Mesendoderm (in vitro differentiated cells): ENCODE results near the gene SHC3. TPM values are rescaled to one million over a fixed set of nuclear protein-coding genes. Genes with fewer than 3 reads are reported as not detected.

ENCODE experiments used
- DNase-seq: peaks from one replicate; pipeline ENCODE4 v3.0.0; 2013
- H2AK5ac ChIP-seq: 2 replicates; pipeline ENCODE4 v1.6.1; 2013; ENCODE audit warnings: low read length, inconsistent platforms
- H2BK120ac ChIP-seq: 2 replicates; pipeline ENCODE4 v1.6.1; 2013; ENCODE audit warnings: low read depth, mild to moderate bottlenecking, low read length, moderate library complexity, mixed read lengths
- H2BK15ac ChIP-seq: replicated peaks from 2 replicates; pipeline ENCODE4 v1.6.1; 2013; ENCODE audit warnings: low read depth, mild to moderate bottlenecking, moderate library complexity
- H2BK5ac ChIP-seq: 2 replicates; pipeline ENCODE4 v1.6.1; 2013; ENCODE audit warnings: low read length, inconsistent platforms
- H3K18ac ChIP-seq: 2 replicates; pipeline ENCODE4 v1.6.1; 2013; ENCODE audit warnings: mild to moderate bottlenecking, low read length, mixed read lengths
- H3K23ac ChIP-seq: one replicate; pipeline ENCODE4 v1.6.1; 2013; ENCODE audit warnings: low read length
- H3K27ac ChIP-seq: 2 replicates; pipeline ENCODE4 v1.5.1; 2013; ENCODE audit warnings: low read depth, mild to moderate bottlenecking, inconsistent platforms, low read length, moderate library complexity
- H3K27me3 ChIP-seq: 2 replicates; pipeline ENCODE4 v1.6.1; 2013; ENCODE audit warnings: low read length, control low read depth, mild to moderate bottlenecking, inconsistent platforms; ENCODE audit not compliant: insufficient read depth, poor library complexity
- H3K36me3 ChIP-seq: 2 replicates; pipeline ENCODE4 v1.6.1; 2013; ENCODE audit warnings: low read length, inconsistent platforms; ENCODE audit not compliant: control insufficient read depth, insufficient read depth
- H3K4ac ChIP-seq: one replicate; pipeline ENCODE4 v1.6.1; 2013; ENCODE audit warnings: low read depth, mild to moderate bottlenecking, low read length, moderate library complexity
- H3K4me1 ChIP-seq: 2 replicates; pipeline ENCODE4 v1.6.1; 2013; ENCODE audit warnings: low read depth, low read length, inconsistent platforms; ENCODE audit not compliant: control insufficient read depth
- H3K4me2 ChIP-seq: 2 replicates; pipeline ENCODE4 v1.6.1; 2013; ENCODE audit warnings: low read length
- H3K4me3 ChIP-seq: 2 replicates; pipeline ENCODE4 v1.5.1; 2013; ENCODE audit warnings: mild to moderate bottlenecking, low read length
- H3K56ac ChIP-seq: one replicate; pipeline ENCODE4 v1.6.1; 2013; ENCODE audit warnings: low read length
- H3K79me1 ChIP-seq: 2 replicates; pipeline ENCODE4 v1.6.1; 2013; ENCODE audit warnings: low read length, inconsistent platforms
- H3K79me2 ChIP-seq: 2 replicates; pipeline ENCODE4 v1.6.1; 2013; ENCODE audit warnings: mild to moderate bottlenecking, low read length; ENCODE audit not compliant: control insufficient read depth, insufficient read depth
- H3K9ac ChIP-seq: 2 replicates; pipeline ENCODE4 v1.6.1; 2013; ENCODE audit warnings: low read length, inconsistent platforms
- H4K5ac ChIP-seq: one replicate; pipeline ENCODE4 v1.6.1; 2013; ENCODE audit warnings: low read length
- H4K8ac ChIP-seq: one replicate; pipeline ENCODE4 v1.6.1; 2013; ENCODE audit warnings: low read depth, mild to moderate bottlenecking, control low read depth, low read length, moderate library complexity
- WGBS: extraction: QIAGEN DNeasy Blood & Tissue Kit; methylation state at CpG from one replicate; pipeline ENCODE4 v1.1.7; 2013; ENCODE audit warnings: low lambda C conversion rate, missing lambda C conversion rate; ENCODE audit not compliant: insufficient coverage; ENCODE audit errors: extremely low coverage; 5-methylcytosine and 5-hydroxymethylcytosine counted together
- polyA plus RNA-seq, 2 experiments: library from polyadenylated mRNA; stranded (reverse); fragments of 200-250 nt; gene quantifications; one replicate each; pipeline ENCODE4 v1.2.3, GENCODE V29; 2013

The SHC3 gene, protein sequence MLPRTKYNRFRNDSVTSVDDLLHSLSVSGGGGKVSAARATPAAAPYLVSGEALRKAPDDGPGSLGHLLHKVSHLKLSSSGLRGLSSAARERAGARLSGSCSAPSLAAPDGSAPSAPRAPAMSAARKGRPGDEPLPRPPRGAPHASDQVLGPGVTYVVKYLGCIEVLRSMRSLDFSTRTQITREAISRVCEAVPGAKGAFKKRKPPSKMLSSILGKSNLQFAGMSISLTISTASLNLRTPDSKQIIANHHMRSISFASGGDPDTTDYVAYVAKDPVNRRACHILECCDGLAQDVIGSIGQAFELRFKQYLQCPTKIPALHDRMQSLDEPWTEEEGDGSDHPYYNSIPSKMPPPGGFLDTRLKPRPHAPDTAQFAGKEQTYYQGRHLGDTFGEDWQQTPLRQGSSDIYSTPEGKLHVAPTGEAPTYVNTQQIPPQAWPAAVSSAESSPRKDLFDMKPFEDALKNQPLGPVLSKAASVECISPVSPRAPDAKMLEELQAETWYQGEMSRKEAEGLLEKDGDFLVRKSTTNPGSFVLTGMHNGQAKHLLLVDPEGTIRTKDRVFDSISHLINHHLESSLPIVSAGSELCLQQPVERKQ
- 1.7 TPM for polyA plus RNA-seq (2013, experiment 1 of 2)
- 1.9 TPM for polyA plus RNA-seq (2013, experiment 2 of 2)

- peak within 1 kb of the TSS; percentile 96 for H3K4me2 ChIP-seq
- no peak within 1 kb of the TSS for H3K23ac ChIP-seq
- no peaks in the 10 kb centered on the region for H3K27me3 ChIP-seq
- peaks cover 4% of the 10 kb centered on the region for H3K4me1 ChIP-seq
- H3K79me1 ChIP-seq, result peaks cover 2% of the 10 kb centered on the region
- peak within 1 kb of the TSS; percentile 76 for H3K9ac ChIP-seq
- H2BK120ac ChIP-seq, result no peak within 1 kb of the TSS
- no peaks in the 10 kb centered on the region for H3K36me3 ChIP-seq
- peak within 1 kb of the TSS; percentile 83 for H3K4ac ChIP-seq
- no peak within 1 kb of the TSS for H2BK15ac ChIP-seq
- WGBS, result no CpG with 5 or more reads among the region's 96 CpGs
- H3K56ac ChIP-seq, result peak within 1 kb of the TSS; percentile 88
- H2AK5ac ChIP-seq, result no peak within 1 kb of the TSS
- H4K5ac ChIP-seq, result peak within 1 kb of the TSS; percentile 29
- DNase-seq, result peak; percentile 77
- no peak within 1 kb of the TSS for H4K8ac ChIP-seq
- H3K18ac ChIP-seq, result peak within 1 kb of the TSS; percentile 19
- H2BK5ac ChIP-seq, result no peak within 1 kb of the TSS
- H3K79me2 ChIP-seq, result peaks cover 2% of the 10 kb centered on the region
- peak within 1 kb of the TSS; percentile 41 for H3K4me3 ChIP-seq
- H3K27ac ChIP-seq, result peak within 1 kb of the TSS; percentile 79
Measured at GRCh38 chr9:89177944-89178829, at the start of gene SHC3. Gene SHC3, minus strand, starts transcription at chr9:89178818. Its CDS starts 358 bp downstream, at chr9:89178460.

DNA sequence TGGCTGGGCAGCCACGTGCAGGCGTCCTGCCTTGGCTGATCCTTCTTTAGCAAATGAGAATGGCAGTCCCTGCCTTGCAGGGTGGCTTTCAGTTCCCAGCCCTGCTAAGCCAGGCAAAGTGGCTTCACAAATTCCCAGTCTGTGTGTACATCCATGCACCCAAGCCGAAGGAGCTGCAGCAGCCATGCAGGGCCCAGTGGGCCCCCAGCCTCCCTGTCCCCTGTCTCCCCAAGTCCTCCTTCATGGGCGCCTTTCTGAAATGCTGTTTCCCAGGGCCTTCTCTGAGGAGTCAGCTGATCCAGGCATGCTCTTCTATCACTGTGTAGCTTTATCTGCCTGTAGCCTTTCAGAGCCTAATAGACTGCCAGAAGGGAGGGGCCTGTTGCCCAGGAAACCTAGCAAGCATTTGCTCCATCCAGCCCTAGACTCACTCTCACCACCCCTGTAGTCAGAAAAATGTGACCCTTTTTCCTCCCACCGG, 47.4 kb upstream of the SHC3 start:
- H4K5ac ChIP-seq, result no peak overlapping the region
- no peak overlapping the region for H3K23ac ChIP-seq
- no peak overlapping the region for H4K8ac ChIP-seq
- H2AK5ac ChIP-seq, result no peak overlapping the region
- H3K27me3 ChIP-seq, result no peaks in the 10 kb centered on the region
- H3K18ac ChIP-seq, result no peak overlapping the region
- H3K4me1 ChIP-seq, result peaks cover 1% of the 10 kb centered on the region
- H3K4ac ChIP-seq, result no peak overlapping the region
- no peaks in the 10 kb centered on the region for H3K79me2 ChIP-seq
- no peak overlapping the region for H3K4me2 ChIP-seq
- H3K9ac ChIP-seq, result peak overlapping the region; percentile 24
- peak overlapping the region; percentile 17 for H3K56ac ChIP-seq
- H2BK15ac ChIP-seq, result no peak overlapping the region
- WGBS, result no CpG with 5 or more reads among the region's 5 CpGs
- DNase-seq, result peak; percentile 95
- no peak overlapping the region for H2BK120ac ChIP-seq
- no peaks in the 10 kb centered on the region for H3K79me1 ChIP-seq
- no peak overlapping the region for H3K4me3 ChIP-seq
- H2BK5ac ChIP-seq, result no peak overlapping the region
- peak overlapping the region; percentile 20 for H3K27ac ChIP-seq
- no peaks in the 10 kb centered on the region for H3K36me3 ChIP-seq

- Histone ChIP-seq H3K79me2 (no peaks in the 10 kb centered on the region), H2AK5ac (no peak overlapping the region), H4K8ac (no peak overlapping the region), H4K5ac (no peak overlapping the region), H3K9ac (no peak overlapping the region), H2BK15ac (no peak overlapping the region), H3K4ac (no peak overlapping the region), H3K23ac (no peak overlapping the region), H3K4me3 (no peak overlapping the region), H3K79me1 (no peaks in the 10 kb centered on the region), H3K18ac (no peak overlapping the region), H3K27ac (peak overlapping the region; percentile 20), H3K56ac (no peak overlapping the region), H3K4me2 (no peak overlapping the region), H3K4me1 (peaks cover 1% of the 10 kb centered on the region), H3K27me3 (no peaks in the 10 kb centered on the region), H2BK120ac (no peak overlapping the region), H3K36me3 (no peaks in the 10 kb centered on the region), H2BK5ac (no peak overlapping the region)
- DNase-seq, result no peak
- no CpG with 5 or more reads among the region's 5 CpGs for WGBS
Measured at GRCh38 chr9:89225587-89225986, 47.0 kb upstream of the SHC3 start.

DNA sequence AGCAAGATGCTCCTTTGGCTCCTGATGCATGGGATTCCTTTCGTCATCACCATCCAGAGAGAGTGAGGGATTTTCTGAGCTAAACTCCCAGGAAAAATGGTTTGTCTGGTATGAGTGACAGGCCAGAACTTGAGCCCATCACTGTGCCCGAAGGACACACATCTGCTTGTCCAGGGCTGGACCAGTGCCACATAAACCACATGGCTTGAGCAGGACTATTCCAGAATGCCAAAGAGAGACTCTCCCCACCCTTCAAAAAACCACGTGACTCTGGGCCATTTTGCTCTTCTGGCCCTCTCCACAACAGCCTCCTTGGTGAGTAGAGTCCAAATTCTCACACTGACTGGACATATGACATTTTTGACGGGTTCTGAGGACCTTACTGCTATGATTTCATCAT, 46.4 kb upstream of the SHC3 start:
- H3K56ac ChIP-seq, result no peak overlapping the region
- no peaks in the 10 kb centered on the region for H3K27me3 ChIP-seq
- H3K18ac ChIP-seq, result no peak overlapping the region
- H4K5ac ChIP-seq, result no peak overlapping the region
- no peak overlapping the region for H2AK5ac ChIP-seq
- H2BK15ac ChIP-seq, result no peak overlapping the region
- no peaks in the 10 kb centered on the region for H3K79me1 ChIP-seq
- no peak overlapping the region for H4K8ac ChIP-seq
- no peak overlapping the region for H2BK120ac ChIP-seq
- peaks cover 1% of the 10 kb centered on the region for H3K4me1 ChIP-seq
- no peak overlapping the region for H3K4me2 ChIP-seq
- WGBS, result no CpG with 5 or more reads among the region's 4 CpGs
- H3K79me2 ChIP-seq, result no peaks in the 10 kb centered on the region
- H3K23ac ChIP-seq, result no peak overlapping the region
- DNase-seq, result no peak
- H3K36me3 ChIP-seq, result no peaks in the 10 kb centered on the region
- no peak overlapping the region for H2BK5ac ChIP-seq
- no peak overlapping the region for H3K4ac ChIP-seq
- no peak overlapping the region for H3K4me3 ChIP-seq
- no peak overlapping the region for H3K9ac ChIP-seq
- no peak overlapping the region for H3K27ac ChIP-seq

GRCh38 chr9:89224633-89225032, 46.0 kb upstream of the SHC3 start:
- DNase-seq, result no peak
- no peak overlapping the region for H4K5ac ChIP-seq
- H3K4ac ChIP-seq, result no peak overlapping the region
- H4K8ac ChIP-seq, result no peak overlapping the region
- H2BK5ac ChIP-seq, result no peak overlapping the region
- no CpG with 5 or more reads among the region's 4 CpGs for WGBS
- H2BK120ac ChIP-seq, result no peak overlapping the region
- H3K79me1 ChIP-seq, result no peaks in the 10 kb centered on the region
- peaks cover 1% of the 10 kb centered on the region for H3K4me1 ChIP-seq
- H3K56ac ChIP-seq, result no peak overlapping the region
- H2AK5ac ChIP-seq, result no peak overlapping the region
- no peak overlapping the region for H3K4me2 ChIP-seq
- H3K79me2 ChIP-seq, result no peaks in the 10 kb centered on the region
- no peaks in the 10 kb centered on the region for H3K27me3 ChIP-seq
- no peak overlapping the region for H3K4me3 ChIP-seq
- H3K36me3 ChIP-seq, result no peaks in the 10 kb centered on the region
- H3K9ac ChIP-seq, result no peak overlapping the region
- H3K18ac ChIP-seq, result no peak overlapping the region
- no peak overlapping the region for H3K23ac ChIP-seq
- H3K27ac ChIP-seq, result no peak overlapping the region
- H2BK15ac ChIP-seq, result no peak overlapping the region
